HL-60 (cell line): ENCODE results near the gene ZNF780B.

Experiments
- CTCF ChIP-seq: IDR thresholded peaks from one replicate; pipeline ENCODE4 v1.5.1; 2011; ENCODE audit warnings: low read length, control low read depth, inconsistent platforms; ENCODE audit not compliant: insufficient read depth
- POLR2AphosphoS5 ChIP-seq: IDR thresholded peaks from 2 replicates; pipeline ENCODE4 v1.6.1; 2012; ENCODE audit warnings: low read depth
- REST ChIP-seq: IDR thresholded peaks from 2 replicates; pipeline ENCODE4 v1.6.1; 2012; ENCODE audit warnings: low read depth; ENCODE audit not compliant: insufficient replicate concordance

- TF ChIP-seq CTCF, result no peak
- no peak for TF ChIP-seq POLR2AphosphoS5
- no peak for TF ChIP-seq REST
Measured at GRCh38 chr19:40055049-40055448, 982 bp downstream of the ZNF780B start.
